Heart right ventricle (tissue), 16 donors: Measurements from ENCODE around the gene SERPINE2. TPM values are rescaled to one million over a fixed set of nuclear protein-coding genes. Genes with fewer than 3 reads are reported as not detected.

Experiments
- ATAC-seq, 8 donors: fragments of 200-7000 bp; cut with Tn5 transposase; one replicate each; pipeline ENCODE4 v1.9.1; 2020; ENCODE audit warnings: mild to moderate bottlenecking in 8 of 8, moderate library complexity in 8 of 8, moderate number of reproducible peaks in 1 of 8
- DNase-seq, 2 donors: peaks; one replicate each; pipeline ENCODE4 v3.0.0-alpha.2; 2020
- H3K27ac ChIP-seq, 10 donors: fragments of 200-600 bp; sonication (generic) in 2 of 10; one replicate each; pipeline versions ENCODE4 v1.5.0 to v1.8.0; 2020 to 2022; ENCODE audit warnings: mild to moderate bottlenecking in 3 of 10
- H3K27me3 ChIP-seq, 7 donors: fragments of 200-600 bp; one replicate each; pipeline ENCODE4 v1.8.0; 2021 to 2022; ENCODE audit warnings: mild to moderate bottlenecking in 2 of 7
- H3K36me3 ChIP-seq, 9 donors: fragments of 200-600 bp; sonication (generic) in 1 of 9; one replicate each; pipeline versions ENCODE4 v1.5.0 to v1.8.0; 2020 to 2022; ENCODE audit warnings: mild to moderate bottlenecking in 2 of 9
- H3K4me1 ChIP-seq, 9 donors: fragments of 200-600 bp; sonication (generic) in 1 of 9; one replicate each; pipeline versions ENCODE4 v1.5.0 to v1.8.0; 2020 to 2022; ENCODE audit warnings: mild to moderate bottlenecking in 4 of 9
- H3K4me3 ChIP-seq, 10 donors: fragments of 200-600 bp; sonication (generic) in 2 of 10; one replicate each; pipeline versions ENCODE4 v1.5.0 to v1.8.0; 2020 to 2022; ENCODE audit warnings: mild to moderate bottlenecking in 7 of 10, moderate library complexity in 2 of 10
- H3K9me3 ChIP-seq, 11 donors: fragments of 200-600 bp in 10 of 11; sonication (generic) in 2 of 11; one replicate each; pipeline versions ENCODE4 v1.5.0 to v1.8.0; 2013 to 2022; ENCODE audit warnings: mild to moderate bottlenecking in 2 of 11, control low read depth in 1 of 11, moderate library complexity in 1 of 11
- CTCF ChIP-seq, 9 donors: fragments of 200-600 bp; sonication (generic) in 2 of 9; IDR thresholded peaks; one replicate each; pipeline versions ENCODE4 v1.5.0 to v1.8.0; 2021 to 2022; ENCODE audit warnings: antibody characterized with exemption in 9 of 9, mild to moderate bottlenecking in 5 of 9, moderate library complexity in 1 of 9
- WGBS, 2 donors: extraction: QIAGEN DNeasy Blood & Tissue Kit; methylation state at CpG; one replicate each; pipeline ENCODE4 v1.1.7; 2013; ENCODE audit warnings: inconsistent platforms in 1 of 2; 5-methylcytosine and 5-hydroxymethylcytosine counted together
- intact Hi-C, 10 donors: fragments of 100-400 bp; cut with DNase I; formaldehyde crosslinking; loops; one replicate each; pipeline versions ENCODE4 v1.11.1 to v1.14.2; 2022
- polyA plus RNA-seq, 2 donors: library from polyadenylated mRNA; stranded (reverse); fragments of 200-250 nt; gene quantifications; one replicate each; pipeline ENCODE4 v1.2.3, GENCODE V29; 2013
- total RNA-seq, 10 donors: library from RNA; stranded (reverse); fragmentation: NEBNext Ultra II Directional in 3 of 10; extraction: Animal tissue kit (Norgen Biotek cat#: 25700) in 3 of 10; gene quantifications; one replicate each; pipeline versions ENCODE4 v1.2.1 to v1.2.4, GENCODE V29; 2021 to 2023
- donor health status: Arrhythmogenic right ventricular cardiomyopathy.
- donor health status: ischemic (EF 13 %, LVEDD 7.1; RV severe dilation, severe dysfunction).
- donor health status: healthy with polysubstance abuse.
- donor health status: DM: no; HTN: yes; CAD: no.
- donor health status: DM: no; HTN: no; CAD: no.
- donor health status: ischemic (EF 25% LVEDD 6.9; RV normal size, moderate dysfunction).
- donor health status: ischemic (EF 25% LVEDD 5.7; RV mildly dilated, moderate dysfunction).
- donor health status: healthy.
- donor health status: DM: yes; HTN: yes; CAD: no.
- donor health status: Ischemic cardiomyopathy.
- donor health status: ischemic (EF 35%, LVEDD 5.7; RV mildly dilated, moderate dysfunction).
- donor health status: nonischemic (EF 11% LVEDD 7.7; RV severe dilation, severe dysfunction).
- donor health status: DM: yes; HTN: yes; CAD: no.
- donor health status: PGD.
- donor health status: ischemic (EF 29% LVEDD 5.4; RV normal size, mild dysfunction).
- donor health status: nonischemic (EF 23%, LVEDD 6.1; RV moderate dilation, normal function).

SERPINE2 gene
- total and polyA plus RNA-seq, 12 donors = 5.3 to 56.6 (median 19.7) TPM

GRCh38 chr2:223950448-223951347 lies 88.4 kb downstream of the SERPINE2 start:
- peaks cover 0 to 27% (median 4%) of the 10 kb centered on the region in 9 donors for H3K4me1 ChIP-seq
- no peaks in the 10 kb centered on the region for H3K9me3 ChIP-seq
- WGBS, 2 donors = 68 to 71% methylated on average over 3 of the region's 3 CpGs
- no peak for DNase-seq
- H3K27me3 ChIP-seq = no peaks in the 10 kb centered on the region
- no peaks in the 10 kb centered on the region for H3K36me3 ChIP-seq
- peak in 3 of 8 donors; percentile 28 to 62 (median 57) for ATAC-seq
- peak overlapping the region in 3 of 10 donors; percentile 18 to 22 (median 21) for H3K27ac ChIP-seq
- intact Hi-C loops = loop anchor here in 1 of 10 donors (10.0 kb wide), 1 partner anchor 46 kb away; no protein-coding TSS in a partner anchor
- no peak overlapping the region for H3K4me3 ChIP-seq
- no peak for TF ChIP-seq CTCF (IDR thresholded peaks at IDR 0.05)

- ATAC-seq (no peak), DNase-seq (no peak)
- Histone ChIP-seq H3K4me1 (peaks cover 0 to 32% (median 7%) of the 10 kb centered on the region in 9 donors), H3K27ac (peak overlapping the region in 1 of 10 donors; percentile 51), H3K27me3 (no peaks in the 10 kb centered on the region), H3K9me3 (no peaks in the 10 kb centered on the region), H3K4me3 (no peak overlapping the region), H3K36me3 (no peaks in the 10 kb centered on the region)
- TF ChIP-seq CTCF (IDR thresholded peaks at IDR 0.05) = no peak
- WGBS, 2 donors = 73 to 86% methylated on average over 3 of the region's 3 CpGs
- intact Hi-C loops = no loop called here
Observed at GRCh38 chr2:223949241-223949840, 89.7 kb downstream of the SERPINE2 start.

GRCh38 chr2:223947711-223948205 lies 91.3 kb downstream of the SERPINE2 start:
- H3K4me1 ChIP-seq = peaks cover 3 to 44% (median 21%) of the 10 kb centered on the region in 9 donors

More at GRCh38 chr2:223947711-223948205, 91.3 kb downstream of the SERPINE2 start:
- Histone ChIP-seq H3K27me3 (no peaks in the 10 kb centered on the region), H3K27ac (no peak overlapping the region), H3K9me3 (no peaks in the 10 kb centered on the region), H3K36me3 (no peaks in the 10 kb centered on the region), H3K4me3 (no peak overlapping the region)
- no peak for ATAC-seq
- no peak for DNase-seq
- no peak for TF ChIP-seq CTCF (IDR thresholded peaks at IDR 0.05)
- WGBS, 2 donors = 51 to 54% methylated on average over 5 of the region's 5 CpGs
- intact Hi-C loops = no loop called here
